Epithelial cell of esophagus (primary cell): Measurements from ENCODE around the gene SLC6A6.

Experiments used
- DNase-seq: peaks from one replicate; pipeline ENCODE4 v3.0.0; 2010; ENCODE audit warnings: low read depth
- H3K4me3 ChIP-seq: 2 replicates; pipeline ENCODE4 v1.5.1; 2011; ENCODE audit warnings: mild to moderate bottlenecking, low read length, control low read depth
- TF ChIP-seq, protein P1 (sequence below): IDR thresholded peaks from 2 replicates; pipeline ENCODE4 v1.5.1; 2011; ENCODE audit warnings: low read depth, mild to moderate bottlenecking, low read length, control low read depth, inconsistent platforms; ENCODE audit not compliant: insufficient read depth; ENCODE audit errors: missing control alignments

Gene SLC6A6

DNA sequence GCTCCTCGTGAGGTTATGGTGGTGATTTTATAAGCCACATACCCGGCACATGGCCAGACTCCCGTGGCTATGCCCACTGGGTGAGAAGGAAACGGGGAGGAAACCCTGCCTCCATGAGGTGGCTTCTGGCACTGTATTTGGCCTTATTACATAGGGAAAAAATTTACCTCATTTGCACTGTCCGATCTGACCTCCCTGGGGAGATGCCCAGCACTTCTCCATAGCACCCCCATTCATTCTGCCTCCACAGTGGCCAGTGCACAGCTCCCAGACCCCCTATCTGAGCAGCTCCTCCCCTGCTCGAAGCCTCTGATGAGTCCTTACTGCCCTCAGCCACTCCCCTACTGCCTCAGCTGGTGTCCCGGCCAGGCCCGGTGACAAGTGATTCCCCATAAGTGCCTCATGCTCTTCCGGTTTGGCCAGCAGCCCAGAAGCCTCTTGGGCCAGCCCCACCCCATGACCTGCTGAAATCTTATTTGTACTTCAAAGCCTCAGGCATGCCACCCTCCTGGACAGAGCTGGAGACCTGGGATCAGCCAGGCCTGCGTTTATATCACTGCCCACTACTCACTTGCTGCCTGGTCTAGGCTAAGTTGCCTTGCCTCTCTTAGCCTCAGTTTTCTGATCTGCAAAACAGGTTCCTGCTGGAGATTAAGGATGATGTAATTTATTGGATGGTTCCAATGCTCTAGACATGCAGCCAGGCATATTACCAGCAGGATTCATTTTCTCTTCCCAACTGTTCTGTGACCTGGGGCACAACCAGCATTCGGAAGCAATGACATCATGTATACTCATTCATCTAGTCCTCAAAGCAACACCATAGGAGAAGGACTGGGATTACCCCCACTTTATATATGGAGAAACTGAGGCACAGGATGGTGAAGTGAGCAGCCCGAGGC lies 30.6 kb upstream of the SLC6A6 start:
- H3K4me3 ChIP-seq = no peak overlapping the region
- TF ChIP-seq, protein P1, sequence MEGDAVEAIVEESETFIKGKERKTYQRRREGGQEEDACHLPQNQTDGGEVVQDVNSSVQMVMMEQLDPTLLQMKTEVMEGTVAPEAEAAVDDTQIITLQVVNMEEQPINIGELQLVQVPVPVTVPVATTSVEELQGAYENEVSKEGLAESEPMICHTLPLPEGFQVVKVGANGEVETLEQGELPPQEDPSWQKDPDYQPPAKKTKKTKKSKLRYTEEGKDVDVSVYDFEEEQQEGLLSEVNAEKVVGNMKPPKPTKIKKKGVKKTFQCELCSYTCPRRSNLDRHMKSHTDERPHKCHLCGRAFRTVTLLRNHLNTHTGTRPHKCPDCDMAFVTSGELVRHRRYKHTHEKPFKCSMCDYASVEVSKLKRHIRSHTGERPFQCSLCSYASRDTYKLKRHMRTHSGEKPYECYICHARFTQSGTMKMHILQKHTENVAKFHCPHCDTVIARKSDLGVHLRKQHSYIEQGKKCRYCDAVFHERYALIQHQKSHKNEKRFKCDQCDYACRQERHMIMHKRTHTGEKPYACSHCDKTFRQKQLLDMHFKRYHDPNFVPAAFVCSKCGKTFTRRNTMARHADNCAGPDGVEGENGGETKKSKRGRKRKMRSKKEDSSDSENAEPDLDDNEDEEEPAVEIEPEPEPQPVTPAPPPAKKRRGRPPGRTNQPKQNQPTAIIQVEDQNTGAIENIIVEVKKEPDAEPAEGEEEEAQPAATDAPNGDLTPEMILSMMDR = peak; percentile 21
- DNase-seq = peak; percentile 77

DNA sequence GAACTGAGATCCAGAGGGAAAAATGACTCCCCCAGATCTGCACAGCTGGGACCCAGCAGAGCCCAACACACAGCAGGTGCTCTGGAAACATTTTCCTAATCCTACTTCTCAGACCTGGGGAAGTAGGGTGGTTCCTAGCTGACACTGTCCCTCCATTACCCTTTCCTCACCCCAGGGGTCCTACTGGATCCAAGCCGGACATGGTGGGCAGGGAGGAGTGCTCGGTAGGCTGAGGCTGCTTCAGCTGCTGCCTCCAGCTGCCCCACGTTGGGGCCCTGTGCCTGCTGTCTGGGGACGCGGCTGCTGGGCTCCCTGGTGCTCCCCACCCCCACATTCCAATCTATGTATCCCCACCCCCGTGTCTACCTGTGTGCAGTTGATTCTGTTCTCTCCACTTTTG lies 29.8 kb upstream of the SLC6A6 start:
- H3K4me3 ChIP-seq = no peak overlapping the region
- TF ChIP-seq, protein P1 = no peak
- DNase-seq = no peak

DNA sequence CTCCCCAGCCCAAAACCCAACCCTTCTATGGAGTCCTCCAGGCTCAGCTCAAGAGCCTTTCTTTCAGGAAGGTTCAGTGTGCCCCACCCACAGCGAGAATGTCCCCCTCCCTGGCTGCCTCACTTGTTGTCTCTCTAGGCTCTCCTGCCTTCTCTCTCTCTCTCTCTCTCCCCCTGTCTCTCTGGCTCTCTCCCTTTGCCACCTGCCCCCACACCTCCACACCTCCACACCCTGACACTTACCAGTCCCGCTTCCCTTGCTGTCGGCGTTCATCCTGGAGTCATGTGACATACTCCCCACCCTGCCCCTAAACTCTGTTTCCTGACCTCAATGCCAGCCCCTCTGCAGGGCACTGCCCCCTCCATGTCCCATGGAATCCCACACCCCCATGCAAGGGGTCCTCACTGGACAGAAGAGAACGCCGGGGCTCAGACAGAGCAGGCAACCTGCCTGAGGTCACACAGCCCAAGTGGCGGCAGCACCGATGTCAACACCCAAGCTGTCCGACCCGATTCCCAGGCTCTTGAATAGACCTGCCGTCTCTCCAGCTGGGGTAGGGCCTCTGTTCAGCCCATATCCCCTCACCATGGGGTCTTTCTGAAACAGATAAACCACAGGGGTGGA lies 28.5 kb upstream of the SLC6A6 start:
- H3K4me3 ChIP-seq = no peak overlapping the region
- TF ChIP-seq, protein P1 = no peak
- no peak for DNase-seq

DNA sequence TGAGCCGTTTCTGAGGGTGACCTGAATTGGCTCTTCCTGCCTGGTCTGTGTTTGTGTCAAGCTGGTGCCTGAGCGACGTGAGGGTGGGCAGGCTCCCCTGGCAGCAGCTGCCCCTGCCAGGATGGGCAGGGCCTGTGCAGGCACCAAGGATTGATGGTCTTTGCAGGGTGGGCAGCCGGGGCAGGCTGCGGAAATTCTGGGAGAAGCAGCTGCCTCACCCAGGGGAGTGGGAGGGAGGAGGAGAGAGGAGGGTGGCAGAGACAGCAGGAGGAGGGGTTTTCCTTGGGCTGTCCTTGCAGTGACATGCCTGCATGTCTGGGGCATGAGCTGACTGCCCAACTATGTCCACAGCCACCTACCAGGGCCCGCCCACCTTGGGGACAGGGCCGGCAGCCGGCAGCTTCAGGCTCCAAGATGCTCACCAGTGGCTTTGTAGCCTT lies 27.9 kb upstream of the SLC6A6 start:
- no peak overlapping the region for H3K4me3 ChIP-seq
- DNase-seq = peak; percentile 56
- TF ChIP-seq, protein P1 = no peak

DNA sequence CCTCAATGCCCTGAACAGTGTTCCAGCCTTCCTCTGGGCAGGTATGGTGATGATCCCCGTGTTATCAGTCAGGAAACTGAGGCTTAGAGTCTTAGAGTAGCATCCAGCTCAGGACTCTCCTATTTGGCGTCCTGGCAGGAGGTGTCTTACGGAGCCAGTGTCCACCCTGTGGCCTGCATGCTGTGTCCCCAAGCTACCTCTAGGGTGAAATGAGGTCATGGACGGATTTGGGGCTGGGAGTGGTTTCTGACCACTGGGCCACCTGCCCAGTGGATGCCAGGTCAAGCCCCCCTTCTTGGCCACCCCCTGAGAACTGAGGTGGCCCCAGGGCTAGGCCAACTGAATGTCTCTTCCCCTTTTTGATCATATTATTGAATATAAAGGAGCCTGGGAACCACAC lies 27.2 kb upstream of the SLC6A6 start:
- no peak overlapping the region for H3K4me3 ChIP-seq
- no peak for DNase-seq
- TF ChIP-seq, protein P1 = no peak

DNA sequence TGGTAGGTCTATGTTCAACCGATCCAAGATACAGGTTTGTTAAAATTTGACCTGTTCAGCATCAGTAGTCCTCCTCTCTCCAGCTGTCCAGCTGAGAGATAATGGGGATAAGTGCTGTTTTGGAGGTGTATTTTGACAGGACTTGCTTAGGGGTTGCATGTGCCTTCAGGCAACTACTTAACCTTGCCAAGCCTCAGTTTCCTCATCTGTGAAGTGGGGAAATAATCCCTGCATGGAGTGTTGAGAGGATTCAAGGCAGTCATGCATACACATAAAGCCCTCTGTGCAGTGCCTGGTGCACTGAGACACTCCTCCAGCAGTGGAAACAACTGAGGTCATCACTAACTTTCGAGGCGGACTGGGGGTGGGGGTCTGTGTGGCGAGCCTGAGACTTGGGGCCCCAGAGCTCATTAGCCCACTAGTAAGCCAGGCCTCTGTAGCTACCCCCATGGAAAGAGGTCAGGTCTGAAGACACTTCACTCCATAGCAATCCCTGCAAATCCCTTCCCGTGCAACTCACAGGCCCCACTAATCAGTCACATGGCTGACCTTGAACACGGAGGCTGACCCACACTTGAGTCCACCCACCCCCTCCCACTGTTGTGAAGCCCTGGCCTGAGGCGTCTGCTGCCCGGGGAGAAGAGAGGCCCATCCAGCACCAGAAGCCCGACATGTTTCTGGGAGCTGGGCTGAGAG lies 25.9 kb upstream of the SLC6A6 start:
- no peak overlapping the region for H3K4me3 ChIP-seq
- TF ChIP-seq, protein P1 = no peak
- no peak for DNase-seq
